OCI-LY1 (cell line): ENCODE measurements around the gene C4orf36.

Experiments used
- H2AFZ ChIP-seq: fragments of 200-600 bp; sonication (generic), shearing (Covaris generic); 2 replicates; pipeline ENCODE4 v1.6.0; 2014; ENCODE audit warnings: antibody characterized with exemption, mild to moderate bottlenecking, low read length
- H3F3A ChIP-seq: fragments of 200-600 bp; sonication (generic), shearing (Covaris generic); 2 replicates; pipeline ENCODE4 v1.6.0; 2014; ENCODE audit warnings: mild to moderate bottlenecking, antibody characterized with exemption, low read length, moderate library complexity; ENCODE audit not compliant: insufficient read depth
- H3K27ac ChIP-seq: fragments of 200-600 bp; sonication (generic); 2 replicates; pipeline ENCODE4 v1.5.1; 2014; ENCODE audit warnings: low read length, mixed run types, mild to moderate bottlenecking, low read depth; ENCODE audit not compliant: poor library complexity, severe bottlenecking
- H3K27me3 ChIP-seq: fragments of 200-600 bp; sonication (generic); 2 replicates; pipeline ENCODE4 v1.6.0; 2014; ENCODE audit warnings: antibody characterized with exemption, mild to moderate bottlenecking, low read length, moderate library complexity; ENCODE audit not compliant: insufficient read depth
- H3K36me3 ChIP-seq: fragments of 200-600 bp; sonication (generic); 2 replicates; pipeline ENCODE4 v1.6.1; 2014; ENCODE audit warnings: mild to moderate bottlenecking, antibody characterized with exemption, low read length, moderate library complexity, mixed read lengths; ENCODE audit not compliant: insufficient read depth
- H3K4me1 ChIP-seq: fragments of 200-600 bp; sonication (generic); 2 replicates; pipeline ENCODE4 v1.5.1; 2014; ENCODE audit warnings: mild to moderate bottlenecking, low read length, moderate library complexity; ENCODE audit not compliant: insufficient read depth, severe bottlenecking
- H3K4me2 ChIP-seq: fragments of 200-600 bp; sonication (generic), shearing (Covaris generic); 2 replicates; pipeline ENCODE4 v1.6.1; 2014; ENCODE audit warnings: low read length
- H3K4me3 ChIP-seq: fragments of 200-600 bp; sonication (generic); 2 replicates; pipeline ENCODE4 v1.5.1; 2014; ENCODE audit warnings: low read length, low read depth, mild to moderate bottlenecking, mixed read lengths; ENCODE audit not compliant: poor library complexity, severe bottlenecking
- H3K79me2 ChIP-seq: fragments of 200-600 bp; shearing (Covaris generic); 2 replicates; pipeline ENCODE4 v1.6.1; 2016; ENCODE audit warnings: mixed run types, low read length, mixed read lengths; ENCODE audit not compliant: insufficient read depth
- H3K9ac ChIP-seq: fragments of 200-600 bp; sonication (generic), shearing (Covaris generic); 2 replicates; pipeline ENCODE4 v1.6.1; 2014; ENCODE audit warnings: mild to moderate bottlenecking, low read length, mixed read lengths
- H3K9me2 ChIP-seq: fragments of 200-600 bp; sonication (generic), shearing (Covaris generic); 2 replicates; pipeline ENCODE4 v1.6.1; 2014; ENCODE audit warnings: low read depth, mild to moderate bottlenecking, low read length, mixed read lengths
- H3K9me3 ChIP-seq: fragments of 200-600 bp; shearing (Covaris generic); 2 replicates; pipeline ENCODE4 v1.6.1; 2014; ENCODE audit warnings: low read length, mixed read lengths
- H4K20me1 ChIP-seq: fragments of 200-600 bp; sonication (generic), shearing (Covaris generic); 2 replicates; pipeline ENCODE4 v1.6.0; 2016; ENCODE audit warnings: mild to moderate bottlenecking, low read length; ENCODE audit not compliant: insufficient read depth
- EZH2 ChIP-seq: fragments of 200-600 bp; sonication (generic), shearing (Covaris generic); IDR thresholded peaks from 2 replicates; pipeline ENCODE4 v1.8.0; 2017; ENCODE audit warnings: borderline replicate concordance, mixed run types, mild to moderate bottlenecking, antibody characterized with exemption, low read length, moderate library complexity, mixed read lengths
- TF ChIP-seq, protein P1 (sequence below): fragments of 200-600 bp; sonication (generic), shearing (Covaris generic); IDR thresholded peaks from 2 replicates; pipeline ENCODE4 v1.5.1; 2017; ENCODE audit warnings: mild to moderate bottlenecking, antibody characterized with exemption, low read length, moderate library complexity, mixed read lengths

C4orf36 gene

DNA sequence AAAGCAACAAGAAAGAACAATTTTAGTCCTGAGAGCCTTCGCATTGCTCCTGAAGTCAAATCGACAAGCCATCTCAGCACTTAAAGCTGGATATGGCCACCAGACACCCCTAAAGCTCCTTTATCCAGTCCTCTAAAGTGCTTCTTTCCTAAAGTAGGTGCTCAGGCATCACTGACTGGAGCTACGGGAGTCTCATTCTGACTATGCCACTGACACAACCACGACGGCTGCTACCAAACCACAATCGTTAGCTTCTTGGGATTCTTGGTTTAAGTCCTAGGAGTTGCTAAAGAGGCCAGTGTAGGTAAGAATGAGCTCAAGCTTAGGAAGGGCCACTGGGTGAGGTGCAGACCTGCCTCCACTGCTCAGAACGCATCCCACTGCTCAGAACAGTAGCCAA, 44.1 kb downstream of the C4orf36 start:
- no peaks in the 10 kb centered on the region for H3K27me3 ChIP-seq
- H4K20me1 ChIP-seq: no peaks in the 10 kb centered on the region
- H2AFZ ChIP-seq: no peak overlapping the region
- H3K9me2 ChIP-seq: no peaks in the 10 kb centered on the region
- H3K79me2 ChIP-seq: no peaks in the 10 kb centered on the region
- H3K27ac ChIP-seq: no peak overlapping the region
- H3F3A ChIP-seq: no peaks in the 10 kb centered on the region
- no peak overlapping the region for H3K4me2 ChIP-seq
- H3K4me3 ChIP-seq: no peak overlapping the region
- no peaks in the 10 kb centered on the region for H3K36me3 ChIP-seq
- no peaks in the 10 kb centered on the region for H3K9me3 ChIP-seq
- no peak overlapping the region for H3K9ac ChIP-seq
- H3K4me1 ChIP-seq: no peaks in the 10 kb centered on the region
- no peak for TF ChIP-seq EZH2
- TF ChIP-seq, protein P1, sequence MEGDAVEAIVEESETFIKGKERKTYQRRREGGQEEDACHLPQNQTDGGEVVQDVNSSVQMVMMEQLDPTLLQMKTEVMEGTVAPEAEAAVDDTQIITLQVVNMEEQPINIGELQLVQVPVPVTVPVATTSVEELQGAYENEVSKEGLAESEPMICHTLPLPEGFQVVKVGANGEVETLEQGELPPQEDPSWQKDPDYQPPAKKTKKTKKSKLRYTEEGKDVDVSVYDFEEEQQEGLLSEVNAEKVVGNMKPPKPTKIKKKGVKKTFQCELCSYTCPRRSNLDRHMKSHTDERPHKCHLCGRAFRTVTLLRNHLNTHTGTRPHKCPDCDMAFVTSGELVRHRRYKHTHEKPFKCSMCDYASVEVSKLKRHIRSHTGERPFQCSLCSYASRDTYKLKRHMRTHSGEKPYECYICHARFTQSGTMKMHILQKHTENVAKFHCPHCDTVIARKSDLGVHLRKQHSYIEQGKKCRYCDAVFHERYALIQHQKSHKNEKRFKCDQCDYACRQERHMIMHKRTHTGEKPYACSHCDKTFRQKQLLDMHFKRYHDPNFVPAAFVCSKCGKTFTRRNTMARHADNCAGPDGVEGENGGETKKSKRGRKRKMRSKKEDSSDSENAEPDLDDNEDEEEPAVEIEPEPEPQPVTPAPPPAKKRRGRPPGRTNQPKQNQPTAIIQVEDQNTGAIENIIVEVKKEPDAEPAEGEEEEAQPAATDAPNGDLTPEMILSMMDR: no peak

DNA sequence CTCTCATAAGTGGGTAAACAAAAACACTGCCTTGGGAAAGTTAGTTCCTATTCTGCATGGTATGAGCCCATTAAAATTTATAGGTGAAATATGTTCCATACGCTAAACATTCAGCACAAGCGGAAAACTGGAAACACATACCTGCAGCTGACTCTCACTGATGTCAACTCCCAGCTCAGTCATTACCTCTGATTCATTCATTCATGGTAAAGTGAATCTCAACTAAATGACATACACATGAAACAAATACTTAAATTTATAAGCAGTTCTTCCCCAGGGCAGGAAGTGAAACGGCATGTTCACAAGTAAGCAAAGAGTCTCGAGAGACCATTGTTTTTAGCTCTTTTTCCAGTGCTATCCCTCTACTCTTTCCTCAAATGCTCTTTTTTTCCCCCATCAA, 44.7 kb downstream of the C4orf36 start:
- Histone ChIP-seq H3K4me1 (no peaks in the 10 kb centered on the region), H3K27me3 (no peaks in the 10 kb centered on the region), H2AFZ (no peak overlapping the region), H3K27ac (no peak overlapping the region), H3K36me3 (no peaks in the 10 kb centered on the region), H3K9me2 (no peaks in the 10 kb centered on the region), H3F3A (no peaks in the 10 kb centered on the region), H3K4me3 (no peak overlapping the region), H3K4me2 (no peak overlapping the region), H4K20me1 (no peaks in the 10 kb centered on the region), H3K9me3 (no peaks in the 10 kb centered on the region), H3K9ac (no peak overlapping the region), H3K79me2 (no peaks in the 10 kb centered on the region)
- TF ChIP-seq, protein P1: no peak
- TF ChIP-seq EZH2: no peak

DNA sequence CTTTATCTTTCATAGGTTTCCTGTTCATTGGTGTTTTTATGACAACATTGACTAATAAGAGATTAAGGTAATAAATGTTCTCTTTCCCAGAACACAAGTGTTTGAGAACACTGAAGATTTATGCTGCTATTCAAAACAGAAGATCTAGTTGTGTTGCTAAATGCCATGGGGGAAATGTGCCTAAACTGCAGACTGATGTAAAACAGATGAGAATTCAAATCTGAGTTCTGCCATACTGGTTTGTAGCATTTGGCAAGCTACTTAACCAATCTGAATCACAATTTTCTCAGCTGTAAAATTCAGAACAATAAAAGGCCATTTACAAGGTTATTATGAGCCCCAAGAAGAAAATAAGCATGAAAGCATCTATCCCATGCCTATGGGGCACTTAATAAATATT, 45.3 kb downstream of the C4orf36 start:
- Histone ChIP-seq H3K79me2 (no peaks in the 10 kb centered on the region), H3K4me1 (no peaks in the 10 kb centered on the region), H2AFZ (no peak overlapping the region), H3K4me3 (no peak overlapping the region), H3K27ac (no peak overlapping the region), H3K9me3 (no peaks in the 10 kb centered on the region), H3K9me2 (no peaks in the 10 kb centered on the region), H3K9ac (no peak overlapping the region), H4K20me1 (no peaks in the 10 kb centered on the region), H3K36me3 (no peaks in the 10 kb centered on the region), H3F3A (no peaks in the 10 kb centered on the region), H3K27me3 (no peaks in the 10 kb centered on the region), H3K4me2 (no peak overlapping the region)
- TF ChIP-seq, protein P1: no peak
- no peak for TF ChIP-seq EZH2
